Thoracic aorta (tissue), 2 donors: ENCODE measurements around the gene MCC. TPM values are rescaled to one million over a fixed set of nuclear protein-coding genes. Genes with fewer than 3 reads are reported as not detected.

Experiments used
- ATAC-seq: fragments of 150-250 bp; one replicate; pipeline ENCODE4 v1.8.0; 2017; ENCODE audit warnings: low read depth; ENCODE audit not compliant: insufficient number of reproducible peaks, low FRiP score
- DNase-seq: peaks from one replicate; pipeline ENCODE4 v3.0.0-alpha.2; 2020; ENCODE audit warnings: low spot score
- H3K27ac ChIP-seq, 2 donors: fragments of 200-600 bp; sonication (generic); 1 replicate in 1 of 2; 2 replicates in 1 of 2; pipeline ENCODE4 v1.5.1; 2016; ENCODE audit warnings: mild to moderate bottlenecking in 2 of 2, moderate library complexity in 2 of 2
- H3K27me3 ChIP-seq: fragments of 200-600 bp; sonication (generic); replicated peaks from 2 replicates; pipeline ENCODE4 v1.6.0; 2016; ENCODE audit warnings: mild to moderate bottlenecking; ENCODE audit not compliant: insufficient read depth
- H3K36me3 ChIP-seq: fragments of 200-600 bp; sonication (generic); one replicate; pipeline ENCODE4 v1.5.1; 2016
- H3K4me1 ChIP-seq, 2 donors: fragments of 200-600 bp; sonication (generic); 1 replicate in 1 of 2; 2 replicates in 1 of 2; pipeline versions ENCODE4 v1.5.1 to v1.6.0; 2016; ENCODE audit warnings: low read depth in 2 of 2, mild to moderate bottlenecking in 1 of 2; ENCODE audit not compliant: control insufficient read depth in 1 of 2
- H3K4me3 ChIP-seq: fragments of 200-600 bp; sonication (generic); 2 replicates; pipeline ENCODE4 v1.5.1; 2016; ENCODE audit warnings: mild to moderate bottlenecking
- H3K9me3 ChIP-seq: fragments of 200-600 bp; sonication (generic); 2 replicates; pipeline ENCODE4 v1.5.1; 2016
- CTCF ChIP-seq: fragments of 200-600 bp; sonication (generic); IDR thresholded peaks from one replicate; pipeline ENCODE4 v1.5.1; 2019; ENCODE audit warnings: antibody characterized with exemption
- total RNA-seq, 2 donors: library from RNA; depleted of rRNA; stranded (reverse); fragments of >200 nt; gene quantifications; one replicate each; pipeline versions ENCODE4 v1.1.0 to v1.2.3, GENCODE V29; 2016

Gene MCC
- total RNA-seq, 2 donors from 2014 or later: 14.6 to 27.2 TPM

- Histone ChIP-seq H3K4me3 (no peak overlapping the region), H3K27me3 (no peaks in the 10 kb centered on the region), H3K36me3 (no peaks in the 10 kb centered on the region), H3K4me1 (no peaks in the 10 kb centered on the region), H3K27ac (no peak overlapping the region), H3K9me3 (no peaks in the 10 kb centered on the region)
- DNase-seq (no peak), ATAC-seq (no peak)
- TF ChIP-seq CTCF: no peak
Measured at GRCh38 chr5:113176196-113176595, 312.1 kb downstream of the MCC start.

GRCh38 chr5:113172231-113172826 lies 315.9 kb downstream of the MCC start:
- H3K36me3 ChIP-seq: no peaks in the 10 kb centered on the region
- ATAC-seq: no peak
- peaks cover 0 to 9% of the 10 kb centered on the region in 2 donors for H3K4me1 ChIP-seq
- no peak overlapping the region for H3K4me3 ChIP-seq
- no peak overlapping the region for H3K27ac ChIP-seq
- no peaks in the 10 kb centered on the region for H3K9me3 ChIP-seq
- DNase-seq: no peak
- TF ChIP-seq CTCF: no peak
- H3K27me3 ChIP-seq: no peaks in the 10 kb centered on the region

- no peak for ATAC-seq
- H3K27ac ChIP-seq: no peak overlapping the region
- no peaks in the 10 kb centered on the region for H3K27me3 ChIP-seq
- no peaks in the 10 kb centered on the region for H3K9me3 ChIP-seq
- TF ChIP-seq CTCF: no peak
- no peak overlapping the region for H3K4me3 ChIP-seq
- no peak for DNase-seq
- H3K36me3 ChIP-seq: no peaks in the 10 kb centered on the region
- H3K4me1 ChIP-seq: peaks cover 0 to 9% of the 10 kb centered on the region in 2 donors
Measured at GRCh38 chr5:113171520-113171919, 316.7 kb downstream of the MCC start.

- no peaks in the 10 kb centered on the region for H3K27me3 ChIP-seq
- H3K4me1 ChIP-seq: peaks cover 0 to 9% of the 10 kb centered on the region in 2 donors
- no peak for TF ChIP-seq CTCF
- H3K27ac ChIP-seq: no peak overlapping the region
- H3K4me3 ChIP-seq: no peak overlapping the region
- no peaks in the 10 kb centered on the region for H3K36me3 ChIP-seq
- no peaks in the 10 kb centered on the region for H3K9me3 ChIP-seq
- ATAC-seq: no peak
- no peak for DNase-seq
Measured at GRCh38 chr5:113170707-113171106, 317.5 kb downstream of the MCC start.

GRCh38 chr5:113169720-113170119 lies 318.5 kb downstream of the MCC start:
- Histone ChIP-seq H3K4me1 (peaks cover 0 to 9% of the 10 kb centered on the region in 2 donors), H3K27me3 (no peaks in the 10 kb centered on the region), H3K4me3 (no peak overlapping the region), H3K36me3 (no peaks in the 10 kb centered on the region), H3K9me3 (no peaks in the 10 kb centered on the region), H3K27ac (no peak overlapping the region)
- DNase-seq: no peak
- no peak for TF ChIP-seq CTCF
- no peak for ATAC-seq
